Panc1 (cell line): ENCODE results near the gene TBCK. TPM values are rescaled to one million over a fixed set of nuclear protein-coding genes. Genes with fewer than 3 reads are reported as not detected.

Experiments
- total RNA-seq: library from RNA; stranded (reverse); gene quantifications from one replicate; pipeline ENCODE4 v1.2.1, GENCODE V29; 2021; ENCODE audit not compliant: unreplicated experiment

Gene TBCK
- total RNA-seq, 1 experiment from 2014 or later = 15.1 TPM

Other genes with a start within 250 kb of the TBCK start
- 45.8 TPM for gene AIMP1, start 341 bp upstream of the TBCK start, total RNA-seq
- not detected for gene GIMD1, start 52.6 kb upstream of the TBCK start, total RNA-seq